ENCODE measurements around the gene SLC28A1. TPM values are rescaled to one million over a fixed set of nuclear protein-coding genes. Genes with fewer than 3 reads are reported as not detected.
A peak's percentile ranks its signal among the peaks of the same experiment; 100 is the strongest.

Gene SLC28A1
- polyA plus RNA-seq, 5 donors: 0.10 to 0.24 (median 0.13) TPM

DNA sequence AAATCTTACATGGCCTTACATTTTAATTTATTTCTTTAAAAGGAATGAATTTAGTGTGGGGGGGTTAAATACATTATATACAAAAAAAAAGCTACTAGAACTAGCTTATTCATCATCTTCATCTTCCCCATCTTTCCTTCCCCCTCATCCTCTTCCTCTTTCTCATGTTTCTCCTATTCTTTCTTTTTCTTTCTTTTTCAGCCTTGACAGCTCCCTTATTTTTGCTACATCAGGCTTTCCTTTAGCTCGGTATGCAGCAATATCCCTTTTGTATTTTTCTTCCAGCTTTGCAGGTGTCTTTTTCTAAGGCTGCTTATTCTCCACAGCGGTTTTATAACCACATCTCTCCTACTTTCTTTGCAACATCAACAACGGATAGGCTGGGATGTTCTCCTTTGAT lies 55.9 kb downstream of the SLC28A1 start:
- no peak for DNase-seq

DNA sequence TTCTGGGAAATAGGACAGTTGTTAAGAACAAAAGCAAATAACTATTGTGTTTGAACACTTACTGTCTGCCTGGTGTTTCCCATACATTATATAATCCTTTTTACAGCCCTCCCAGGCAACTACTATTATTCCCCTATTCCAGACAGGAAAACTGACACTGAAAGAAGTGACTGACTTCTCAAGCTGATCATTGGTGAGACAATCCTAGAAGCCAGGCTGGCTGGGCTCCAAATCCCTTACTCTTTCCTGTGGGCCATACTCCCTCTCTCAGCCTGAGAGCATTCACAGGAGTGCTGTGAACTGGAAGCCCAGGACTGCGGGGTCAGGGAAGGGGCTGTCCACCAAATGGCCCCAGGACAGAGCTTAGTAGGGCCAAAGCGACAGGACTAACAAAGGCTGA lies 58.0 kb downstream of the SLC28A1 start:
- no peak for DNase-seq

DNA sequence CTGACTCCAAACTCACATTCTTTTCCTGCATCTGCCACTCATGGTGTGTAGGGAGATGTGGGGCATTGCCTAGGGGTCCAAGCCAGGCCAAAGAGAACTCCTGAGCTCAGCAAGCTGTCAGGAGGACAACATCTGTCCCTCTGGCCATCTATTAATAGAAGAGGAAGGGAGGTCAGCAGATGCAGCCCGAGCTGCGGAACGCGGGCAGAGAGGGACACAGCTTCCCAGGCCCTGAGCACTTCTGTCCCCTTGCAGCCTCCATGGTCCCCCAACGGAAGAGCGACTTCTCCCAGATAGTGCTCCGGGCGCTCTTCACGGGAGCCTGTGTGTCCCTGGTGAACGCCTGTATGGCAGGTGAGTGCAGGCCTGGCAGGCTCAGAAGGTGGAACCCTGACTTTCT lies 59.8 kb downstream of the SLC28A1 start:
- no peak for DNase-seq

DNA sequence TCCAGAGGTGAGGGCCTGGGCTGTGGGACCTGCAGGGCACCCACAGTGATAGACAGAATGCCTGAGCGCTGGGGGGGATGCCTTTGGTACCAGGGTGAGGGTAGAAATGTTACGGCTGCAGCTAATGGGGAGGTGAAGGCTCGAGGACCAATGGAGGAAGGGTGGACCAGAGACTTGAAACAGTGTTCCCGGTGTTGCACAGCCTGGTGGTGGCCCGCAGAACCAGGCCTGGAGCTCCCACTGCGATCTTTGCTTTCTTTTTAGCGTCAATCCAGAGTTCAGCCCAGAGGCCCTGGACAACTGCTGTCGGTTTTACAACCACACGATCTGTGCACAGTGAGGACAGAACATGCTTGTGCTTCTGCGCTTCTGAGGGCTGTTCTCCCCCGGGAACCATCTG lies 60.4 kb downstream of the SLC28A1 start:
- no peak for DNase-seq

DNA sequence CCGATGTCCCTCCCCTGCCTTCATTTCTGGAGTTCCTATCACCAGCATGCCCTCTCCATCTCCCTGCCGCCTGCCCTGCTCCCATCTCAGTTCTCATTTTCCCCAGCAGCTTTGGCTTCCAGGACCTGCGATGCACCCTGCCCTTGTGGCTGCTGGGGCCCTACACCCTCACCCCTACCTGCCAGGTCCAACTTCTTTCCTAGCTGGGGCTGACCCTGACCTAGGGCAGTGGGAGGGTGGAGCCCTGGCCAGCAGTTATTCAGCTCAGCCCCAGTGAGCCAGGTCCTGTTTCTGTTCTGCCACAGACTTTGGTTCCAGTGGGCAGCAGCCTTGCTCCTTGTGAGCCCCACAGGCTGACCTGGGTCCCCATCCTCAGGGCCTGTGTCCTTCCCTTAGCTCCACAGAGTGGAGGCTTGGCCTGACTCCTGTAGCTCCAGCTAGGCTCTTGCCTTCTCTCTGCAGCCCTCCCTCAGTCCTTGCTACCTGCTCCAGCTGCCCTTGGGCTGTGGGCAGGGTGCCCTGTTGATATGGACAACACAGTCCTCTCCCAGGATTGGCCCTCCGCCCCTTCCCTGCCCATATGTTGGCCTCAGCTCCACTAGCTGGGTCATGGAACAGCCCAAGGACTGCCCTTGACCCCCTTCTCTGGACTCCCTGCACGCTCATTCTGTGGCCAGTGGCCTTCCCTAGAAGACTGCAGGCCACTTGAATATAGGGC lies 62.5 kb downstream of the SLC28A1 start:
- no peak for DNase-seq

DNA sequence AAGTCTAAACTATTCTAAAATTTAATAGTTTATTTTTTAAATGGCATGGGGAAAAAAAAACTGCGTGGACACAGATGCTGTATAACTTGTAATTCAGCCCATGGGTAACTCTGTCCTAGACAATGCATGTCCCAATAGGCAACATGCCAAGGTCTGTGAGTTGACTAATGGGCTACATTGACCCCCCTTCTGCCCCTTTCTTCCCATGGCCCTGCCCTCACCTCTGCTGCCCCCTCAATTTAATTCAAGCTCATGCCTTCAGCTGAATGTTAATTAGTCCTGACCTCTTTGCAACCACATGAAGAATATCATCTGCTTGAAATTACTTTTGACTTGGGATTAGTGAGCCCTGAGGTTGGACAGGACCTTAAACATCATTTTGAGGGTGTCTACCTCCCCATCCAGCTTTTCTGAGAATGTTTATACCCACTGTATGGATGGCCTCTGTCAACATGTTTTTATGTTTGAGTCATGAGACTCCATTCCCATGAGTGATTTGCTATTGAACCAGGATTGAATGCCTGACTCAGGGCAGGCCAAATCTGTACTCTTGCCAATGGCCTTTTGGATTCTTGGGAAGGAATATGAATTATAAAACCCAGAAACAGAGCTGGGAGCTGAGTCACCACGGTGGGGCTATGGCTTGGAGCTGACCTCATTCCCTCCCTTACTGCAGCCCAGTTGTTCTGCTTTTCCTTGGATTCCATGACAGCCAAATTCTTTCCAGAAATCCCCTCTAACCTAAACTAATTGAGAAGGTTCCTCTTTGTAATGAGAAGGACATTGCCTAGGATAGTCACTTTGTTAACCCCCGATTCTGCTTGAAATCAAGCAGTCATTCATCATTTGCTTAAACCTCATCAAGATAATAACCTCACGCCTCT lies 63.7 kb downstream of the SLC28A1 start:
- no peak for DNase-seq

DNA sequence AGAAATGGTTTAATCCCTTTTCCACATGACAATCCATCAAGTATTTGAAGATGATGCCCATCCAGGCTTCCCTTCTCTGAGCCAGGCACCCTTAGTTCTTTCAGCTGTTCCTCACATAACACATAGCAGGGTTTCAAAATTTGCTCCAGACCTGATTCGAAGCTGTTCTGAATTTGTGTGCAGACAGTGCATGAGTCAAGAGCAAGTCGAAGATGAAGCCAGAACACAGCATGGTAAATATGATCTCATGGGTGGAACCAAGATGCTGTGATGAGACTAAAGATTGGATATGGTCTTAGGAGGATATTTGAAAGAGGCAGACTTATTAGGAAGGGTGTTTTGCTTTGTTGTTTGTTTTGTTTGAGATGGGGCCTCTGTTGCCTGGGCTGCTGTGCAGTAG lies 64.6 kb downstream of the SLC28A1 start:
- no peak for DNase-seq

DNA sequence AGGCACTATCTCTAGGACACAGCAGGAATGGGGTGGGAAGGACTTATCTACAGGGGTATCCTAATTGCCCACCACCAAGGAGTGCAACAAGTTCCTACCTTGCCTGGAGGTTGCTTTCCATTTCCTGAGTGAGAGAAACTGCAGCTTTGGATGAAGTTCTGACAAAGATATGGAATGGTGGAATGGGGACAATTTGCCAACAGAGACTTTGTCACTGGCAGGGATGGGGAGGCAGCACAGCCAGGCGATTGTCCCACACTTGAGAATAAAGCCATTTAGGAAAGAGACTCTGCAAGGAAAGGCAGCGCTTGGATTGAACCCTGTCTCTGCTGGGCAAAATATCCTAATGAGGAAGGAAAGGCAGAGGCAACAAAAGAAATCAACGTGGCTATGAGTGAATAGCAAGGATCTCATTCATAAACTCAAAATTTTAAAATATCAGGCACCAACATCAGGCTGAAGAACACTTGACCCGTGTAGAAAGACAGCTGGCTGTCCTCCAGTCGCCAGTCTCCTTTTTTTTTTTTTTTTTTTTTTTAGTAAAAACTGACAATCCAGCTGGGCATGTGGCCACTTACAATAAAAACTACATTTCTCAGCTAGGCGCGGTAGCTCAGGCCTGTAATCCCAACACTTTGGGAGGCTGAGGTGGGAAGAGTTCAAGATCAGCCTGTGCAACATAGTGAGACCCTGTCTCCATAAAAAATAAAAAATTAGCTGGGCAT lies 65.5 kb downstream of the SLC28A1 start:
- DNase-seq: no peak

DNA sequence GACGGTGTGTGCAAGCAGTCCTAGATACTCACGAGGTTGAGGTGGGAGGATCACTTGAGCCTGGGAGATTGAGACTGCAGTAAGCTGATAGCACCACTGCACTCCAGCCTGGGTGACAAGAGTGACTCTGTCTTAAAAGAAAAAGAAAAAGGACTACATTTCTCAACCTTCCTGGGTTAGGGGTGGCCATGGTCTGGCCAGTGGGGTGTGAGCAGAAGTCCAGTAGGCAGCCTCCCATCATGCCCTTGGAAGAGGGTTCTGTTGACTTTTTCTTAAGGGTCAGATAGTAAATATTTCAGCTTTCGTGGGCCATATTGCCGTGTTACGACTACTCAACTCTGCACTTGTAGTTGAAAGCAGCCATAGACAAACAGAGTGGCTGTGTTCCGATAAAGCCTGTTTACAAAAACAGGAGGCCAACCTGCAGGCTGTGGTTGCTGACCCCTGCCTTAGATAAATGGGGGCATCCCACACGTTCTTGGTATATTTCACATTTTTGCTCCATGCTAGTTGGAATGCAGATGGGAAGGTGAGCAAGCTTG lies 66.2 kb downstream of the SLC28A1 start:
- no peak for DNase-seq

DNA sequence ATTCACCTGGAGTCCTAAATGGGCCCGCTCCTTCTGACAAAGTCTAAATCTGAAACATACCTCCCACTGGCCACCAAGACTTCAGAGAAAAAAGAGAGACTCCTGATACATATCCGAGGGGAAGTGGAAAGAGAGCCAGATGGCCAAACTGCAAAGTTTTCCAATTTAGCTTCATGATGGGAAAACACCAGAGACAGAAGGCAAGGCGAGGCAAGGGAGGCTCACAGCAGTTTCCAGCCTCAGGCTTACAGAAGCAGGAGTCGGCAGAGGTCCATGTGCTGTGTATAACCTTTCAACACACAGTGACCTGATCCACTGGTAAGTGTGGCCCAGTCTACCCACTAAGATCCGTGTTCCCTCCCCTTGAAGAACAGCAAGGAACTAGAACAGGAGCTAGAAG lies 67.3 kb downstream of the SLC28A1 start:
- DNase-seq: no peak

DNA sequence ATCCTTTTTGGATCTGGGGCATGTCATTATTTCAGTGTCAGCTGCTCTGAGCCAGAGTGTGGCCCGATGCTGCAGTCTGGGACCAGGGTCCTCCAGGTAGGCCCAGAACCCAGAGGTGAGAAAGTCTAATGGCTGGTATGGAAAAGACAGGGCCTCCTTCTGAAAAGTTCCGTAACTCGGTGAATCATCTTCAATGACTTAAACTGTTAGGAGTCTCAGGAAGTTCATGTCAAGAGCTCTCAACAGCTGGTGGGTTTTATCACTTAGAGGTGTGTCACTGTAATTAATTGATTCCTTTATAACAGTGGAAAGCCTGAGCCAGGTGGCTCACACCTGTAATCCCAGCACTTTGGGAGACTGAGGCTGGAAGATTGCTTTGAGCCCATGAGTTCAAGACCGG lies 68.7 kb downstream of the SLC28A1 start:
- DNase-seq: no peak

DNA sequence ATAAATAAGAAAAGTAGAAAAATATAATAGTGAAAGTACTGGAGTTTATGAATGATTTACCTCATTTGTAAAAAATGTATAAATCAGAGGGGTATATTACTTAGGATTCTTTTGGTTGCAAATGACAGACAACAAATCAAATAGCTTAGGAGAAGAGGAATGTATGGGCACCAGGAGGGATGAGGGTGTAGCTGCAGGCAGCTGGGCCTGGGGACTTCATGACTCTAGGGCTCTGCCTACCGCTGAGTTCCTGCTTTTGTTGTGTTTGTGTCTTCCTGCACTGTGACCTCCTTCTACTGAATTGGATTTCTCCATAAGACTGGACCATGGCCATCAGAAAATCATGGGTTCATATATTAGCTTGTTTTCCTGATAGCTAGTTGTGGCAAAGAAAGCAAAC lies 69.3 kb downstream of the SLC28A1 start:
- no peak for DNase-seq

DNA sequence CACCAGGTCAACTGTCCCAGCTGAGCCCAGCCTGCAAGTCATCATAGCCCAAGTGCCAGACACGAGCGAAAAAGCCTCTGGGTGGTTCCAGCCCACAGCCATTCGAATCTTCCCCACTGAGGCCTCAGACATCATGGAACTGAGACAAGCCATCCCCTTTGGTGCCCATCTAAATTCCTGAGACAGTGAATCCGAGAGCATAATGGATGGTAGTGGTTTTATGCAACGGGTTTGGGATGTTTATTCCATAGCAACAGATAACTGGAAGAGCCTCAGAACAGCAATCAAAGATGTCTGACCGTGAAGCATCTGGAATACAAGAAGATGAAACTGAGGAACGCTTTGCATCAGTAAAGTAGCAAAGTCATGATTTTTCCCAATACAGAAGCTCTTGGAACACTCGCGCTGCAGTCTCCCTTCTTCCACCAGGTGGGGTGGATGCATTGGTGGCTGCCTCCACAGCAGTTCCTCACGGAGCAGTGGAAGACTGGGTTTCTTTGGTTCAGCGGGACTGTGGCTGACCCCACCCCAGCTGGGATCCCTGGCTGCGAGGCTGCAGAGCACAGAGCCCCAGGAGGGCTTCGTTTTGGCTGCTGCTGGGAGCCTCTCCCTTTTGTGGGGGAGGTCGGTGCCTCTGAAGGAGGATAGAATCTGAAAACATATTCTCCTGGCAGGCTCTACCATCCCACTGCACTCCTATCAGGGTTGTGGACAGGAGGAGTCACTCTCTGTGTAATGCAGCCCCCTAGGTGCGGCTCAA lies 70.8 kb downstream of the SLC28A1 start:
- peak; percentile 44 to 59 for DNase-seq

DNA sequence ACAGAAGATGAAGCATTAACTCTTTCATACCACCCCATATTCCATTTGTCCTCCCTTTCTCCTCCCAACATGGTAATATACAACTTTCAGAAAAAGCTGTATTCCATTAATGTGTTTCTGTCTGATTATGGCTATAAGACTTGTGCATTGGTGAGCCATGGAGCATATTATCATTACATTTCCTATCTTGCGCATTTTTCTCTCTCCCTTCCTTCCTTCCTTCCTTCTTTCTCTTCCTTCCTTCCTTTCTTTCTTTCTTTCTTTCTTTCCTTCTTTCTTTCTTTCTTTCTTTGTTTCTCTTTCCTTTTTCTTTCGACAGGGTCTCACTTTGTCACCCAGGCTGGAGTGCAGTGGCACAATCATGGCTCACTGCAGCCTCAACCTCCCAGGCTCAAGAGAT lies 71.7 kb downstream of the SLC28A1 start:
- no peak for DNase-seq

DNA sequence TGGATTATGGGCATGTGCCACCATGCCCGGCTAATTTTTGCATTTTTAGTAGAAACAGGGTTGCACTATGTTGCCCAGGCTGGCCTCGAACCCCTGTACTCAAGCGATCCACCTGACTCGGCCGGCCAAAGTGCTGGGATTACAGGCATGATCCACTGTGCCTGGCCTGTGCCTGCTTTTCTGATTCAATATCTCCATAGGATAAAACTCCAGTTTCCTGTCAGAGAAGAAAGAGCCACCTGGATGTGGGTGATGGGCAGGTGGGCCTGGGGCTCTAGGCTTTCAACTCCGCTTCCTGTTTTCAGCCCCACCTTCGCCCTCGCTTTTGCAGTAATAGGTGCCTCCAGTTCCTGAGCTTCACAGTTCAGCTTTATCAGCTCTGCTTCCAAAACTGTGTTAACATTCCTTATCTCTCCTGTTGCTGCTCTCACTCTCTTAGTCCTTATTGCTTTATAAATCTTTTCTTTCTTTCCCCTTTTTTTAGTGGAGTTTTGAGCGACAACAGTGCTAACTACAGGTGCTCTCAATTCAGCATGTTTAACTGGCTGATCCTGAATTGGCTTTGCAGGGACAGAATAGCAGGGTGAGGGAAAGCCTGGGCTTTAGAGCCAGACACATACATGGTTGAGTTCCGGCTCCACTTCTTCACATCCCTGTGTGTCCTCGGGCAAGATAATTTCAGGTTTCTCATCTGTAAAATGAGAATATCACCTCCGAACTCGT lies 76.1 kb downstream of the SLC28A1 start:
- DNase-seq: no peak

DNA sequence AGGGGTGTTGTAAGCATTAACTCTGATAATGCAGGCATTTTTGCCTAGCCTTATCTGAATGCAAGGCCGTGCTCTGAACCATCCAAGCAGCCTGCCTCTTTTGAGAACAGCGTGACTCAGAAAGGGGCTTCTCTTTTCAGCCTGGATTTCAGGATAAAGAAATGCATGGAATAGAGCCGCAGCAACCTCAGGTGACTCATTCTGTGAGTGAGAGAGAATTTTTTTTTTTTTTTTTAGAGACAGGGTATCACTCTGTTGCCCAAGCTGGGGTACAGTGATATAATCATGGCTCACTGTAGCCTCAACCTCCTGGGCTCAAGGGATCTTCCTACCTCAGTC lies 76.6 kb downstream of the SLC28A1 start:
- DNase-seq: no peak

DNA sequence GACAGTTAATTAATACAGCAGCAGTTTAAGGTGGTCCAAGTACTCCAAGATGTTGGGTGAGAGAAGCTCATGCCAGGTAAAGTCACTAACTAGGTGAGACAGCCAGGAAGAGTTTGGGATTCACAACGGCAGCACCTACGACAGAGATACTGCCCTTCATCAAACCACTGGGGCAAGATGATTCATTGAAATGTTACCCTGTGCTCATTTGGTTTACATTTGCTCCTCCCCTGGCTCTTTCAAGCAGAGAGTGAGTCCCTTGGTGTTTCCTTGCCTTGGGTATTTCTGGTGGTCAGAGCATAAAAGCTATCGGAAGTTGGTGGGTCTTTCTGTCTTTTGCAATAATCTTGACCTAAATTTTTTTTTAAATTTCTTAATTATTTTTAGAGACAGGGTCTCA lies 77.2 kb downstream of the SLC28A1 start:
- no peak for DNase-seq

DNA sequence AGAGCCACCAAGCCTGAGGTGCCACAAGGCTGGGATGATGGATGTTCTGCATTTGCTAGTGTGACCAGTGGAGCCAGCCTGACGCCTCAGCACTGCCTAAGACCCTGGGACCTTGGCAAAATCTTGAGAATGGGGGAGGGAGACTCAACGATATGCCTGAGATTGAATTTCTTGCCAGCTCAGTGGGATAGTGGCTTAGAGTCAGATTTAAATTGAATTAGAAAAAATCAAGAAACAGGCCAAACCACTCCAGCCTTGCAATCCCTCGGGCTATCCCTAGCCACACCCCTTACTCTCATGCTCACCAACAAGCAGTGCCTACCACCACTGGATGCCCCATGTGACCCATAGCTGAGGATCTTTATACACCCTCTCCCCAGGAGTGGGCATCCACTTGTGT lies 78.5 kb downstream of the SLC28A1 start:
- DNase-seq: no peak

DNA sequence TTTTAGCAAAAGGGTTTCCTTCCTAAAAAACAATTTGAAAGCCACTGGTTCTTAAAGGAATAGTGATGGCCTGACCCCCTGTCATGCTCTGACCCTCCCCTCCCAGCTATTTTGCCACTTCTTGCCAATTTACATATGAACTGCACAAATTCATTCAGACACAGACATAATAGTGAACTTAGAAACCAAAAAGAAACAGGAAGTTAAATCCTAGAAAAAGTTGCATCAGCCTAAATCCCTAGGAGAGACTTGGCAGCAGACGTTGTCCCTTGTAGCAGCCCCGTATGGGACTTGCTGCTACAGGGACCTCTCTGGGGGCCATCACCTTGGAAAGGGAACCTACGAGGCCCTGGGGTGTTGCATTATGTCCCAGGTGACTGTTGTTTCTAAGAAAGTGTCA lies 82.9 kb downstream of the SLC28A1 start:
- DNase-seq: no peak

DNA sequence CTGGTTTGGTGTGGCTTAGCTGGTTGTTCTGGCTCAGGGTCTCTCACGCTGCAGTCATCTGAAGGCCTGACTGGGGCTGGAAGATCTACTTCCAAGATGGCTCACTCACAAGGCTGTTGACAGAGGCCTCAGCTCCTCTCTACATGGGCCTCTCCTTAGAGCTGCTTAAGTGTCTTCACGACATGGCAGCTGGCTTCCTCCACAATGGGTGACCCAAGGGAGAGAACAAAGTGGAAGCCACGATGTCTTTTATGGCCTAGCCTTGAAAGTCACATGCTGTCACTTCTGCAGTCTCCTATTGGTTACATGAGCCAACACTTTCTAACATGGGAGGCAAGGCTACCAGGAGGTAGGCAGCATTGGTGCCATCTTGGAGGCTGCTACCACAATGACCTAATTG lies 83.8 kb downstream of the SLC28A1 start:
- no peak for DNase-seq

DNA sequence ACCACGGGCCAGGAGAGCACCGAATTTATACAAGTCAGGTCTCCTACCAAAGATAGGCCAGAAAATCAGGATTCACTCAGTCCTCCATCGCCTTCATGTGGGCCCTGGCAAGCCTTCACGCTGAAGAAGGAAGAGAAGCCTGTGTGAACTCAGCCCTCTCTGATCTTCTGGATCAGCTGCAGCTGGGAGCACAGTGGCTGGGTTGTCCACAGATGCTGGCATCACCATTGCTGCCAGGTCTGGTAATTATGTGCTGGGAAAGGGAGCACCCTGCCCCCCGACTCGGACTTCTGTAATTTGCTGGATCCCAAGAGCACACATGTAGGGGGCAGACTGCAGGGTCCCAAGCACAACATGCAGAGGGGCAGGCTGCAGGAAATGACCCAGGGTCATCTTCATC lies 84.8 kb downstream of the SLC28A1 start:
- no peak for DNase-seq

Measured in right lung (tissue), 5 donors.